Daoy (cell line): Measurements from ENCODE around the gene ZNF544. TPM values are rescaled to one million over a fixed set of nuclear protein-coding genes. Genes with fewer than 3 reads are reported as not detected.

ENCODE experiments used
- DNase-seq: peaks from one replicate; pipeline ENCODE4 v3.0.0-alpha.2; 2015; ENCODE audit warnings: low read depth
- total RNA-seq: library from RNA; depleted of rRNA; stranded (reverse); fragments of >200 nt; shearing (Covaris generic); gene quantifications from 2 replicates; pipeline ENCODE4 v1.2.3, GENCODE V29; 2014; rRNA removed

The ZNF544 gene
- 71.7 and 90.7 TPM in 2 replicates for total RNA-seq

- peak; percentile 88 for DNase-seq
Measured at GRCh38 chr19:58228585-58229254, at the start of gene ZNF544. ZNF544 (plus strand) TSS chr19:58228914; CDS start chr19:58244024, 15,110 bp downstream.

- peak; percentile 55 for DNase-seq
Measured at GRCh38 chr19:58181902-58182576, 46.7 kb upstream of the ZNF544 start.

- DNase-seq: no peak
Measured at GRCh38 chr19:58182577-58182988, 46.1 kb upstream of the ZNF544 start.

GRCh38 chr19:58182989-58183816, 45.5 kb upstream of the ZNF544 start, which contains the start of gene ZNF274:
ZNF274 (plus strand) TSS chr19:58183061; CDS start chr19:58183966, 905 bp downstream.
- peak; percentile 96 for DNase-seq

- DNase-seq: no peak
Measured at GRCh38 chr19:58183817-58184215, 44.9 kb upstream of the ZNF544 start.

GRCh38 chr19:58196901-58197616, 31.7 kb upstream of the ZNF544 start:
- DNase-seq: no peak

- DNase-seq: no peak
Measured at GRCh38 chr19:58203814-58204475, 24.8 kb upstream of the ZNF544 start.

- DNase-seq: no peak
Measured at GRCh38 chr19:58204566-58204965, 24.1 kb upstream of the ZNF544 start.

GRCh38 chr19:58209577-58209976, 19.1 kb upstream of the ZNF544 start:
- DNase-seq: no peak

- no peak for DNase-seq
Measured at GRCh38 chr19:58212336-58213074, 16.2 kb upstream of the ZNF544 start.

- DNase-seq: no peak
Measured at GRCh38 chr19:58213075-58213369, 15.7 kb upstream of the ZNF544 start.

GRCh38 chr19:58217069-58217481, 11.6 kb upstream of the ZNF544 start:
- DNase-seq: no peak

GRCh38 chr19:58217607-58218391, 10.9 kb upstream of the ZNF544 start:
- no peak for DNase-seq

- DNase-seq: peak; percentile 27
Measured at GRCh38 chr19:58218899-58219298, 9.8 kb upstream of the ZNF544 start.

GRCh38 chr19:58227964-58228584, 640 bp upstream of the ZNF544 start:
- no peak for DNase-seq

GRCh38 chr19:58229255-58229639, 533 bp downstream of the ZNF544 start:
- DNase-seq: peak; percentile 57

GRCh38 chr19:58237324-58237723, 8.6 kb downstream of the ZNF544 start:
- DNase-seq: no peak

- DNase-seq: no peak
Measured at GRCh38 chr19:58243351-58243750, 14.6 kb downstream of the ZNF544 start.

GRCh38 chr19:58248886-58249285, 20.2 kb downstream of the ZNF544 start:
- DNase-seq: no peak
